Natural killer cell treated with Interleukin-12 subunit alpha and Interleukin-12 subunit beta and Interleukin-15 and Interleukin-18, amount 100 ng/mL, for 72 hours (primary cell): ENCODE results near the gene IQCH. TPM values are rescaled to one million over a fixed set of nuclear protein-coding genes. Genes with fewer than 3 reads are reported as not detected.
"Not testable (repeated sequence)": the region's sequence is repeated elsewhere in the genome, so short reads cannot be mapped to it uniquely, and the experiment has no call there.

Experiments
- ATAC-seq, 2 donors: fragments of 150-1000 bp; cut with Tn5 transposase in 1 of 2; sonication (Bioruptor Pico), chemical (Tn5 transposase) in 1 of 2; 2 replicates each; pipeline ENCODE4 v1.10.0; 2021
- DNase-seq: peaks from one replicate; pipeline ENCODE4 v3.0.0; 2022; ENCODE audit warnings: low spot score
- H3K27ac Mint-ChIP-seq, 2 donors: 1 replicate in 1 of 2; 2 replicates in 1 of 2; pipeline ENCODE4 v1.8.0; 2022; ENCODE audit warnings: mixed read lengths in 2 of 2, mild to moderate bottlenecking in 1 of 2, moderate library complexity in 1 of 2
- H3K27me3 Mint-ChIP-seq, 2 donors: 1 replicate in 1 of 2; 2 replicates in 1 of 2; pipeline ENCODE4 v1.8.0; 2022; ENCODE audit warnings: mixed read lengths in 2 of 2
- H3K36me3 Mint-ChIP-seq: one replicate; pipeline ENCODE4 v1.8.0; 2022; ENCODE audit warnings: mixed read lengths
- H3K4me1 Mint-ChIP-seq, 2 donors: 1 replicate in 1 of 2; 2 replicates in 1 of 2; pipeline ENCODE4 v1.8.0; 2022; ENCODE audit warnings: low read depth in 2 of 2, mixed read lengths in 2 of 2, mild to moderate bottlenecking in 1 of 2
- H3K4me3 Mint-ChIP-seq: one replicate; pipeline ENCODE4 v1.8.0; 2022; ENCODE audit warnings: mixed read lengths
- H3K9me3 Mint-ChIP-seq: 2 replicates; pipeline ENCODE4 v1.8.0; 2022; ENCODE audit warnings: mixed read lengths
- total RNA-seq, 2 donors: library from RNA; stranded (reverse); gene quantifications; one replicate each; pipeline ENCODE4 v1.2.3, GENCODE V29; 2022

The IQCH gene
- total RNA-seq, 2 donors from 2014 or later: 0.10 to 2.7 TPM

DNA sequence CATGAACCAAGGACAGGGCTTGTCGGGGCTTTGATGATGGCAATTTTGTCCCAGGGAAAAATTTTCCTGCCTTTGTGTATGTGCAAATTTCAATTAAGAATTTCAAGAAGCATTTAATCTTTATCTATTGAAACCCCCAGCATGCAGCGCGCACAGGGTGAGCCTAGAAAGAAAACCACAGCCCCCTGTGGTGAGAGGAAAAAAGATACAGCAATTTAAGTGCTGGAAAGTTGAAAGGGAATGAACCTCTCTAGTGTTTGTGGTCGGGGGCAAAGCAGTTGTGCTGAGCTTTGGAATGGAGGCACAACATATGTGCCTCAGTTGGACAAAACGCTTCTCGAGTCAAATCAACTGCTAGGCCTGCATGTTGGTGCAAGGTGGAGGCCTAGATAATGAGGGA, 154.6 kb downstream of the IQCH start:
- H3K9me3 Mint-ChIP-seq: no peaks in the 10 kb centered on the region
- ATAC-seq: no peak

DNA sequence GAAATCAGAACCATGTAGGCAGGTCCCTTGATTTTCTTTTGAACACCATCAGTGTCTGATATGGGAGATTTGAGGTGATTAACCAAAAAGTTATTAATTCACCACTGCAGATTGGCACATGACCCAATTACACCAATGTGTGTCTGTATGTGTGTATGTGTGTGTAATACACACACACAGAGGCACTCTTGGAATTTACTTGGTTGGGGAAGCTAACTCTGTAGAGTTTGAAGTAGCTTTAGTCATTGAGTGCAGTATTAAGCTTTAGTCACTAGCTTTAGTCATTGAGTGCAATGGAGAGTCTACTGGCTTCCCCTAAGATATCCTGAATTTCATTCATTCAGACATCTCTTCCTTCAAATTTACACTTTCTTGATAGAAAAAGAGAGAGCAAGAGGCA, 156.9 kb downstream of the IQCH start:
- H3K27ac Mint-ChIP-seq: no peak overlapping the region
- H3K36me3 Mint-ChIP-seq: no peaks in the 10 kb centered on the region
- no peaks in the 10 kb centered on the region for H3K27me3 Mint-ChIP-seq
- DNase-seq (no peak), ATAC-seq (no peak)
- no peaks in the 10 kb centered on the region for H3K9me3 Mint-ChIP-seq
- H3K4me3 Mint-ChIP-seq: no peak overlapping the region
- no peaks in the 10 kb centered on the region for H3K4me1 Mint-ChIP-seq

More for the DNA sequence above, 154.6 kb downstream of the IQCH start:
- Mint-ChIP-seq H3K27ac (no peak overlapping the region), H3K27me3 (peaks cover 0 to under 1% of the 10 kb centered on the region in 2 donors), H3K4me3 (no peak overlapping the region), H3K36me3 (no peaks in the 10 kb centered on the region), H3K4me1 (no peaks in the 10 kb centered on the region)
- no peak for DNase-seq

GRCh38 chr15:67413770-67414390, 159.3 kb downstream of the IQCH start:
- Mint-ChIP-seq H3K9me3 (no peaks in the 10 kb centered on the region), H3K4me3 (no peak overlapping the region), H3K27ac (no peak overlapping the region), H3K4me1 (no peaks in the 10 kb centered on the region), H3K27me3 (no peaks in the 10 kb centered on the region), H3K36me3 (no peaks in the 10 kb centered on the region)
- ATAC-seq: no peak
- no peak for DNase-seq

DNA sequence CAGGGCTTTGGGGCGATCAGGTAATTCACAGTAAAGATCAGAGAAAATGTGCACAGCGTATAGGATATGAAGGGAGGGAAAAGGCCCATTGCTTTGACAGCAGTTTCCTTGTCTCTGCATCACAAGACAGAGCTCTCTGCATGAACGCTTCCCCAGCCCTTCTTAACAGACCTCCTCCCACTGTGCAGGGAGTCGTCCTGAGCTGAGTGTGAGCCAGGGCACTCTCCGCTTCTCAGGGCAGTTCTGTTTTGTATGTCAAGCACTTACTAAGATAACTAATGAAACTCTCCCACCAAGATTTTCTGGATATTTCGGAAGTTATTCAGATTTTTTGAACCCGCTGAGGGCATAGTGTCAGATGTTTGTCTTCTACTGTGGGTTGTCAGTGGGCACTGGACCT, 160.6 kb downstream of the IQCH start:
- Mint-ChIP-seq H3K4me3 (no peak overlapping the region), H3K36me3 (no peaks in the 10 kb centered on the region)

DNA sequence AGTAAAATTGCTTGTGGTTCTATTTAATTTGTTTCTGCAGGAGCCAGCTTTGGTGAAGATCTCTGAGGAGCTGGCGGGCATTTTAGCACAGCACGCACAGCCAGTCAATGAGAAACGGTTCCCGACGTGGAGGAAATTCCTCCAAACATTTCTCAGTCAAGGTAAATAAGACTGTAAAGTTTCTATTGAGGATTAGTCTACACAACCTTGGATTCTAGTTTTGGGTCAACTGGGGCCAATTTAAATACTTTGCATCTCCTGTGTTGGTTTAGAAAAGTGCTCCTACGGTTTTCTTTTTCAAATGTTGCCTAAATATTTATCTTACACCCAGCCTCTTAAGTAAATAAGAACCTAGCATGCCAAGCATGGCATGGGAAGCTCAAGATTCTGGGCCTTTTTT, 162.3 kb downstream of the IQCH start:
- no peaks in the 10 kb centered on the region for H3K27me3 Mint-ChIP-seq
- H3K36me3 Mint-ChIP-seq: no peaks in the 10 kb centered on the region
- no peak for ATAC-seq
- no peaks in the 10 kb centered on the region for H3K9me3 Mint-ChIP-seq
- no peak overlapping the region for H3K4me3 Mint-ChIP-seq
- no peak for DNase-seq
- H3K27ac Mint-ChIP-seq: no peak overlapping the region
- H3K4me1 Mint-ChIP-seq: no peaks in the 10 kb centered on the region

More for the DNA sequence above, 160.6 kb downstream of the IQCH start:
- no peak for DNase-seq
- H3K4me1 Mint-ChIP-seq: no peaks in the 10 kb centered on the region
- no peak overlapping the region for H3K27ac Mint-ChIP-seq
- no peak for ATAC-seq
- H3K27me3 Mint-ChIP-seq: no peaks in the 10 kb centered on the region
- no peaks in the 10 kb centered on the region for H3K9me3 Mint-ChIP-seq

- Mint-ChIP-seq H3K27ac (no peak overlapping the region), H3K4me1 (no peaks in the 10 kb centered on the region), H3K36me3 (no peaks in the 10 kb centered on the region), H3K9me3 (no peaks in the 10 kb centered on the region), H3K4me3 (no peak overlapping the region), H3K27me3 (no peaks in the 10 kb centered on the region)
- ATAC-seq (no peak), DNase-seq (no peak)
Measured at GRCh38 chr15:67419705-67420104, 165.1 kb downstream of the IQCH start.

GRCh38 chr15:67420137-67420536, 165.6 kb downstream of the IQCH start:
- H3K9me3 Mint-ChIP-seq: no peaks in the 10 kb centered on the region
- H3K4me3 Mint-ChIP-seq: no peak overlapping the region
- H3K36me3 Mint-ChIP-seq: no peaks in the 10 kb centered on the region
- DNase-seq: no peak
- H3K27ac Mint-ChIP-seq: no peak overlapping the region
- ATAC-seq: no peak
- H3K27me3 Mint-ChIP-seq: no peaks in the 10 kb centered on the region
- no peaks in the 10 kb centered on the region for H3K4me1 Mint-ChIP-seq

- Mint-ChIP-seq H3K4me3 (no peak overlapping the region), H3K27ac (no peak overlapping the region), H3K27me3 (no peaks in the 10 kb centered on the region), H3K4me1 (no peaks in the 10 kb centered on the region), H3K36me3 (no peaks in the 10 kb centered on the region), H3K9me3 (no peaks in the 10 kb centered on the region)
- no peak for ATAC-seq
- no peak for DNase-seq
Measured at GRCh38 chr15:67421105-67421504, 166.5 kb downstream of the IQCH start.

DNA sequence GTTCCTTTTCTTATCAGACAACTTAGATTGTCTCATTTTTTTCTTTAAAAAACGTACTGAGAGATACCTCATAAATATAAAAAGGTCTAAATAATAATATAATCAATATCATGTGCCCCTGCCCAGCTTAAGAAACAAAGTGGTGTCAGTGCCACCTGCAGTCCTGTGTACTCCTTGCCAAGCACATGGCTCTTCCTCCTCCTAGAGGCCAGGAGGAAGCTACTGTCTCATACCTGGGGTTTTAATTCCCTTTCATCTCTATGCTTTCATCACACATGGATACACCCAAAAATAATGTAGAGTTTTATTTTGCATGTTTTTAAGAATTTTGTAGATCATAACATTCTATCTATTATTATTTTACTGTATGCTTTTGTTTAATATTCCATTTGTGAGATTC, 167.7 kb downstream of the IQCH start:
- no peaks in the 10 kb centered on the region for H3K4me1 Mint-ChIP-seq
- no peaks in the 10 kb centered on the region for H3K9me3 Mint-ChIP-seq
- no peak overlapping the region for H3K27ac Mint-ChIP-seq
- no peaks in the 10 kb centered on the region for H3K27me3 Mint-ChIP-seq
- no peaks in the 10 kb centered on the region for H3K36me3 Mint-ChIP-seq
- DNase-seq (no peak), ATAC-seq (no peak)
- H3K4me3 Mint-ChIP-seq: no peak overlapping the region

DNA sequence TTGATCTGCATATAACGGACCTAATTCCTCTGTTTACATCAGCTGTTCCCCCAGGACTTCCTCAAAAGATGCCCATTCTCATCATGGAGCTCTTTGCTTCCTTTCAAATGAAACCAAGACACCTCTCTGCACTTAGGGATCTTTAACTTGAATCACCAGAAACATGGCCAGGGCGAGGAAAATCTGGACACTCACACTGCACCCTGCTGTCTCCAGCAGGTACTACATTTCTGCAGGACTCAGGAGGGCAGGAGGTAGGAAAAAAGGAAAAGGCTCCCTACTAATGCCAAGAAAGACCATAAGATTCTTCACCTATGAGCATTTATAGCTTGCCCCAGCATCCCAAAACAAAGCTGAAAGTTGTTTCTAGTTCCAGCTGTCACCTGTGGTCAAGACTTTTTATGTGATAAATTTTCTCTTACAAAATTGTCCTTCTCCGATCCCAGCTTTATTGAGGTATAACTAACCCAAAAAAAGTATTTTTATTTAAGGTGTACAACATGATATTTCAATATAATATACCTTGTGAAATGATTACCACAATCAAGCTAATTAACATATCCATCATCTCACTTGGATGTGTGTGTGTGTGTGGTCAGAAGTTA, 179.0 kb downstream of the IQCH start:
- Mint-ChIP-seq H3K27ac (no peak overlapping the region), H3K27me3 (no peaks in the 10 kb centered on the region), H3K36me3 (no peaks in the 10 kb centered on the region), H3K4me3 (no peak overlapping the region), H3K4me1 (no peaks in the 10 kb centered on the region), H3K9me3 (no peaks in the 10 kb centered on the region)
- ATAC-seq (no peak), DNase-seq (no peak)

GRCh38 chr15:67436351-67437250, 182.0 kb downstream of the IQCH start:
- H3K4me1 Mint-ChIP-seq, H3K36me3 Mint-ChIP-seq, H3K27me3 Mint-ChIP-seq, H3K4me3 Mint-ChIP-seq, H3K27ac Mint-ChIP-seq, H3K9me3 Mint-ChIP-seq, DNase-seq, ATAC-seq: not testable (repeated sequence)

DNA sequence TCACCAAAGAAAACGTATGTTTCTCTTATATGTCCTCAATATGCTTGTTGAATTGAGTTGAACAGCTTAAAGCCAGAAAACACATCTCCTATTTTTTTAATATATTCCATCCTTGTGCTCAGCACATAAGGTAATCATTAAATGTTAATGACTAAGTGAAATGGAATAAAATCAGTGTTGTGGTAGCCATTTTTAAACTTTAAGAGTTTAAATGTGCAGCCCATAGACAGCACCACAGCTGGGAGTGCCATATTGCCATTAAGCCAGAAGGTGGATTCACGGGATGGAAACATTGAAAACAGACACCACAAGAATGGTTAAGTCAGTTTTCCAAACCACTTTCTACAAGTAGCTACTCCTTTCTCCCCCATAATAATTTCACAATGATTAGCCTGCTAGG, 189.5 kb downstream of the IQCH start:
- Mint-ChIP-seq H3K27me3 (no peaks in the 10 kb centered on the region), H3K27ac (no peak overlapping the region), H3K4me3 (no peak overlapping the region), H3K36me3 (peaks cover 4% of the 10 kb centered on the region), H3K4me1 (no peaks in the 10 kb centered on the region), H3K9me3 (no peaks in the 10 kb centered on the region)
- ATAC-seq (no peak), DNase-seq (no peak)

DNA sequence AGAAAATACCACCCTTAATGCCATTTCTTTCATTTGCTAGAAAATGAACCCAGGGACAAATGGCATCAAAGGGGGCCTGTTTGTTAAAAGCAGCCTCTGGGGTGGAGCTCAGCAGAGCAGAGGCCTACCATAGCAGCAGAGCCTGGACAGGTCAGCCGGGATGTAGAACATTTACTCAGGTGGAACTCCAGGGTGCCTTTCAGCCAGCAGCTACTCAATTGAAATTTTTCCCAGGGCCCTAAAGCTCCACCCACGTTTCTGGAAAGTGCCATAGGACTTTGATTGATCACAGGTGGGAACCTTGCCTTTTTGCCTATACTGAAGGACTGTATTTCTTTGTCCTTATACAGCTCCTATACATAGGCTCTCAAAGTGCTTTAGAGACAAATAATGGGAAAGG, 191.9 kb downstream of the IQCH start:
- Mint-ChIP-seq H3K4me1 (no peaks in the 10 kb centered on the region), H3K4me3 (no peak overlapping the region), H3K36me3 (no peaks in the 10 kb centered on the region), H3K27me3 (no peaks in the 10 kb centered on the region), H3K27ac (no peak overlapping the region), H3K9me3 (no peaks in the 10 kb centered on the region)
- DNase-seq (no peak), ATAC-seq (no peak)

DNA sequence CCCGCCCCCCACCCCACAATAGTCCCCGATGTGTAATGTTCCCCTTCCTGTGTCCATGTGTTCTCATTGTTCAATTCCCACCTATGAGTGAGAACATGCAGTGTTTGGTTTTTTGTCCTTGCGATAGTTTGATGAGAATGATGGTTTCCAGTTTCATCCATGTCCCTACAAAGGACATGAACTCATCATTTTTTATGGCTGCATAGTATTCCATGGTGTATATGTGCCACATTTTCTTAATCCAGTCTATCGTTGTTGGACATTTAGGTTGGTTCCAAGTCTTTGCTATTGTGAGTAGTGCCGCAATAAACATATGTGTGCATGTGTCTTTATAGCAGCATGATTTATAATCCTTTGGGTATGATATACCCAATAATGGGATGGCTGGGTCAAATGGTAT, 193.8 kb downstream of the IQCH start:
- not testable (repeated sequence) for H3K4me3 Mint-ChIP-seq, ATAC-seq, H3K4me1 Mint-ChIP-seq, H3K9me3 Mint-ChIP-seq, H3K36me3 Mint-ChIP-seq, DNase-seq, H3K27ac Mint-ChIP-seq, H3K27me3 Mint-ChIP-seq
